Activated CD8-positive, alpha-beta T cell treated with anti-CD3 and anti-CD28 coated beads, Interleukin-2, amount 10 ng/mL, durations not matched to agents 7 days and 5 days (primary cell): ENCODE measurements around the gene USP6. TPM values are rescaled to one million over a fixed set of nuclear protein-coding genes. Genes with fewer than 3 reads are reported as not detected.
"Not testable (repeated sequence)": the region's sequence is repeated elsewhere in the genome, so short reads cannot be mapped to it uniquely, and the experiment has no call there.

Experiments
- ATAC-seq: fragments of 150-1000 bp; cut with Tn5 transposase; one replicate; pipeline ENCODE4 v1.10.0; 2021; ENCODE audit warnings: moderate library complexity
- CTCF ChIA-PET: fragments of 350-600 bp; sonication (Branson Sonifier 250); formaldehyde crosslinking; loops from one replicate; lab custom pipeline; 2021; ENCODE audit warnings: antibody characterized with exemption; lab: Charles Lee
- POLR2A ChIA-PET: fragments of 350-600 bp; sonication (Branson Sonifier 250); formaldehyde crosslinking; loops from one replicate; lab custom pipeline; 2021; ENCODE audit warnings: antibody characterized with exemption; lab: Charles Lee
- DNase-seq: peaks from one replicate; pipeline ENCODE4 v3.0.0-alpha.2; 2020
- H3K27ac Mint-ChIP-seq: one replicate; pipeline ENCODE4 v1.8.0; 2021; ENCODE audit warnings: mild to moderate bottlenecking, mixed read lengths
- H3K27me3 Mint-ChIP-seq: one replicate; pipeline ENCODE4 v1.8.0; 2021; ENCODE audit warnings: low read depth, mixed read lengths
- H3K36me3 Mint-ChIP-seq: one replicate; pipeline ENCODE4 v1.8.0; 2021; ENCODE audit warnings: low read depth, mixed read lengths
- H3K4me1 Mint-ChIP-seq: one replicate; pipeline ENCODE4 v1.8.0; 2021; ENCODE audit warnings: low read depth, mixed read lengths
- H3K4me3 Mint-ChIP-seq: one replicate; pipeline ENCODE4 v1.8.0; 2021; ENCODE audit warnings: mild to moderate bottlenecking, mixed read lengths
- H3K9me3 Mint-ChIP-seq: one replicate; pipeline ENCODE4 v1.8.0; 2022; ENCODE audit warnings: mixed read lengths; ENCODE audit not compliant: insufficient read depth
- total RNA-seq, 2 experiments: library from RNA; stranded (reverse); gene quantifications; one replicate each; pipeline ENCODE4 v1.2.3, GENCODE V29; 2021

Gene USP6
- total RNA-seq, 2 experiments from 2014 or later, result 0.08 to 0.10 TPM

DNA sequence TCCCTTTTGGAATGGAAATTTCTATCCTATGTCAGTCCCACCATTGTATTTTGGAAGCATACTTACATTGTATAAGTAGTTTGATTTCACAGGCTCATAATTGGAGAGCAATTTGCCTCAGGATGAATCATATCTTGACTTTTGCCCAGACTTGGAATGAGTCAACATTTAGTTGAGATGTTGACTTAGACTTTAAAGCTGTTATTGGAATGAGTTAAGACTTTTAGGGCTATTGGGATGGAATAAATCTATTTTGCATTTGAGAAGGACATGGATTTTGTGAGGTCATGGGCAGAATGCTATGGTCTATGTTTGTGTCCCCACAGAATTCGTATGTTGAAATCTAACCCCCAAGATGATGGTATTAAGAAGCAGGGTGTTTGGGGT is 88.1 kb downstream of the USP6 start:
- Mint-ChIP-seq H3K4me3 (no peak overlapping the region), H3K27ac (no peak overlapping the region), H3K27me3 (no peaks in the 10 kb centered on the region), H3K36me3 (no peaks in the 10 kb centered on the region), H3K9me3 (no peaks in the 10 kb centered on the region), H3K4me1 (no peaks in the 10 kb centered on the region)
- no peak for ATAC-seq
- POLR2A ChIA-PET, result no interaction called here
- CTCF ChIA-PET, result no interaction called here
- no peak for DNase-seq

DNA sequence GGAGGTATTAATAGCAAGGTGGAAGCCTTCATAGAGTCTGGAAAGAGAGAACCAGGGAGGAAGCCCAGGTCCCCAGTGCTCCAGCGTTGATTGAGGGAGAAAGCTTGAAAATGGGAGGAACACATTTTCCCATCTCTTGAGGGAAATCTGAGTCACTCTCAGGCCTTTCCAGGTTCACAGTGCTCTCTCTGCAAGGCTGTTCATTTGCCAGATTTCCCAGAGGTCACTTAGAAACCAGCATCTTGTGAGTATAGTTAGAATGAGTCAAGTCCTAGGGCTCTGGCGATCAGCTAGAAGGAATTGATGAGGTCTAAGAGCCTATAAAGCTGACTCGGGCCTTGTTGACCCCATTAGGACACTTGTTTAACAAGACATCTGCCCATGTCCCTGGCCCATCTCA is 93.6 kb downstream of the USP6 start:
- Mint-ChIP-seq H3K4me1 (no peaks in the 10 kb centered on the region), H3K36me3 (no peaks in the 10 kb centered on the region), H3K4me3 (no peak overlapping the region), H3K27me3 (no peaks in the 10 kb centered on the region), H3K9me3 (no peaks in the 10 kb centered on the region), H3K27ac (no peak overlapping the region)
- no peak for DNase-seq
- ChIA-PET CTCF (no interaction called here), POLR2A (no interaction called here)
- ATAC-seq, result no peak

DNA sequence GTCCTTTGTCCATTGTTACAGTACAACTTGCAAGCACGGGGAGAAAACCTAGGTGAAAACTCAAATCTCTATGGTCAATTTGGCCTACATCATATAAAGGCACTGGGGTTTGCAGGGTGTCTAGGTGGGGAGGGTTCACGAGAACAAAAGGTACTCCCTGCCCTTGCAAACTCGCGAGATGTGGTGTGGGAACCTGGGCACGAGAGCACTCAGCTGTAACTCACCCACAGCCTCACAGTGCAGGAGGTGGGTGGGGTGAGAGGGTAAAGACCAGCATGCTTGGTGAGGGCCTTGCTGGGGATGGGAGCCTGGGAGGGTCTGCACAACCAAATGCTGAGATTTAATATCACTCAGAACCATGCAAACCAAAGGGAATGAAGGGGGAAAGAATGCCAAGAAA is 94.3 kb downstream of the USP6 start:
- Mint-ChIP-seq H3K4me3 (no peak overlapping the region), H3K36me3 (no peaks in the 10 kb centered on the region), H3K4me1 (no peaks in the 10 kb centered on the region), H3K27ac (no peak overlapping the region), H3K9me3 (no peaks in the 10 kb centered on the region), H3K27me3 (no peaks in the 10 kb centered on the region)
- ATAC-seq (no peak), DNase-seq (no peak)
- ChIA-PET POLR2A (no interaction called here), CTCF (no interaction called here)

DNA sequence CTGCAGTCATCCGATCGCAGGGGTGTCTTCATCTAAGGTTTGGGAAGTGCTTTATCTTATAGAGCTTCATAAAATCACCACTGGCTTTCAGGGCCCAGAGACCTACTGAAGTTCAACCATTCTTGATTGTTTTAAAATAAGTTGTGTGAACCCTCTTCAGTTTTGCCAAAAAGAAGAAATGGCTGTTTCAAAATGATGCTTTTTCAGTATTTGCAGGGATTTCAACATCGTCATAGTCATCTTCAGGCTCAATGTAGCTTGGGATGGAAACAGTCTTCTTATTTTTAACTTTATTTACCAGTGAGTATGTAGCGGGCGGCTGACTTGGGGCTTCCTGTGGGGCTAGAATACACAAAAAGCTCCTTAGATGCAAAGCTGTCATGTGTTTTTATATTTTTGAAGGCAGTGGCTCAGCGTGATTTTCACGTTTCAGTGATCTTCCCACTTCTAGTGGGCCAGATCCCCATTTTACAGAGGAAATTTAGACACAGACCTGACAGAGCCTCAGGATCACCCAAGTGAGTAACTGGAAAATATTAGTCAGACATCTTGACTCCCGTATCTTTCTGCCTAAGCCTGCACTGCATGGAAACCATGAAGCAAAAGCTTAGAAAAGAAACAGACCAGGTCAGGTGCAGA is 94.9 kb downstream of the USP6 start:
- Mint-ChIP-seq H3K9me3 (no peaks in the 10 kb centered on the region), H3K4me3 (no peak overlapping the region), H3K27me3 (no peaks in the 10 kb centered on the region), H3K36me3 (no peaks in the 10 kb centered on the region), H3K27ac (no peak overlapping the region), H3K4me1 (no peaks in the 10 kb centered on the region)
- no peak for ATAC-seq
- POLR2A ChIA-PET, result no interaction called here
- CTCF ChIA-PET, result no interaction called here
- no peak for DNase-seq

DNA sequence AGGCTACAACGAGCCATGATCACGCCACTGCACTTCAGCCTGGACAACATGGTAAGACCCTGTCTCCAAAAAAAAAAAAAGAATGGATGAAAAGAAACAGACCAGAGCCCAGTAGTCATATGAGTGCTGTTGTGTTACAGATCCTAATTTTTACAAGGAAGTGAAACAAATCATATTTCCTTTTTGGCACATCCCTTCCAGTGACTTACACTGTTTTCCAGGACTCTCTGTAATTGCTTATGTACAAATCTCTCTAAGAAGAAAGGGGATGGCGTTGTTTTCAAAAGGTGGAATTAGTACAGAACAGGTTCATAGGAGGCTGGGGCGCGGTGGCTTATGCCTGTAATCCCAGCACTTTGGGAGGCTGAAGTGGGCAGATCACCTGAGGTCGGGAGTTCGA is 95.6 kb downstream of the USP6 start:
- Mint-ChIP-seq H3K4me1 (no peaks in the 10 kb centered on the region), H3K27me3 (no peaks in the 10 kb centered on the region), H3K27ac (no peak overlapping the region), H3K36me3 (no peaks in the 10 kb centered on the region), H3K4me3 (no peak overlapping the region), H3K9me3 (no peaks in the 10 kb centered on the region)
- ATAC-seq (no peak), DNase-seq (no peak)
- CTCF ChIA-PET, result interaction anchor here (0.9 to 1.4 kb wide), 2 partner anchors 10 to 17 kb away, joined by 3 read pairs; no protein-coding TSS in a partner anchor
- POLR2A ChIA-PET, result no interaction called here

DNA sequence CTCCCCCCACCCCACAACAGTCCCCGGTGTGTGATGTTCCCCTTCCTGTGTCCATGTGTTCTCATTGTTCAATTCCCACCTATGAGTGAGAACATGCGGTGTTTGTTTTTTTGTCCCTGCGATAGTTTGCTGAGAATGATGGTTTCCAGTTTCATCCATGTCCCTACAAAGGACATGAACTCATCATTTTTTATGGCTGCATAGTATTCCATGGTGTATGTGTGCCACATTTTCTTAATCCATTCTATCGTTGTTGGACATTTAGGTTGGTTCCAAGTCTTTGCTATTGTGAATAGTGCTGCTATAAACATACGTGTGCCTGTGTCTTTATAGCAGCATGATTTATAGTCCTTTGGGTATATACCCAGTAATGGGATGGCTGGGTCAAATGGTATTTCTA is 101.7 kb downstream of the USP6 start:
- H3K27ac Mint-ChIP-seq, CTCF ChIA-PET, H3K36me3 Mint-ChIP-seq, H3K9me3 Mint-ChIP-seq, ATAC-seq, H3K4me3 Mint-ChIP-seq, H3K4me1 Mint-ChIP-seq, H3K27me3 Mint-ChIP-seq, DNase-seq, POLR2A ChIA-PET: not testable (repeated sequence)

DNA sequence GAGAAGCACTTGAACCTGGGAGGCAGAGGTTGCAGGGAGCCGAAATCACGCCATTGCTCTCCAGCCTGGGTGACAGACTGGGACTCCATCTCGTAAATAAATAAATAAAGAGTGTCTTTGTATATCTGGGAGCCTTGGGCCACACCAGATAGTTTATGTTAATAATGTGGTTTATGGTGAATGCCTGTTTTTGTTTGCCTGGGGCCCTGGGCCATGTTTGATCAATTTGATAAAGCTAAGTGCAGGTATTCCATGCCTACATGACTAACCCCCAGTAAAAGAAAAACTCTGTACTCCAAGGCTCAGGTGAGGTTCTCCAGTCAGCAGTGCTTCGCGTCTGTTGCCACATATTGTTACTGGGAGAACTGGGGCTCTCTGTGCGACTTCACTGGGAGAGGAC is 103.7 kb downstream of the USP6 start:
- Mint-ChIP-seq H3K4me3 (no peak overlapping the region), H3K36me3 (no peaks in the 10 kb centered on the region), H3K9me3 (no peaks in the 10 kb centered on the region), H3K27ac (no peak overlapping the region), H3K4me1 (peaks cover 9% of the 10 kb centered on the region), H3K27me3 (no peaks in the 10 kb centered on the region)
- ATAC-seq (no peak), DNase-seq (no peak)
- ChIA-PET POLR2A (no interaction called here), CTCF (no interaction called here)

DNA sequence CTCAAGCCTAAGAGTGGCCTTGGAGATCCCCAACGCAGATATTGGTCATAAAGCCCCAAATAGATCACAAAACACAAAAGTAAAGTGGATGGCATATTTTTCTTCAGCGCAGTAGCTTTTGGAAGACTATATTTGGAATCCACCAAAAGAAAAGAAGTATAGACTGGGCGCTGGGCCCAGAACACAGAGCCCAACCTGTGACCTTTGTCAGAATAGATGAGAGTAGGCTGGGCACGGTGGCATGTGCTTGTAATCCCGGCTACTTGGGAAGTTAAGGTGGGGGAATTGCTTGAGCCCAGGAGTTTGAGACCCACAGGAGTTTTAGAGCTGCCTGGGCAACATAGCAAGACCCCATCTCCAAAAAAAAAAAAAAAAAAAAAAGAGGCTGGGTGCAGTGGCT is 104.2 kb downstream of the USP6 start:
- H3K36me3 Mint-ChIP-seq, result no peaks in the 10 kb centered on the region
- no peak overlapping the region for H3K27ac Mint-ChIP-seq
- H3K27me3 Mint-ChIP-seq, result no peaks in the 10 kb centered on the region
- no peak for DNase-seq
- CTCF ChIA-PET, result interaction anchor here (1.2 kb wide), 1 partner anchor 18 kb away, joined by 3 read pairs; no protein-coding TSS in a partner anchor
- no peaks in the 10 kb centered on the region for H3K9me3 Mint-ChIP-seq
- peaks cover 9% of the 10 kb centered on the region for H3K4me1 Mint-ChIP-seq
- ATAC-seq, result no peak
- no peak overlapping the region for H3K4me3 Mint-ChIP-seq
- POLR2A ChIA-PET, result no interaction called here

DNA sequence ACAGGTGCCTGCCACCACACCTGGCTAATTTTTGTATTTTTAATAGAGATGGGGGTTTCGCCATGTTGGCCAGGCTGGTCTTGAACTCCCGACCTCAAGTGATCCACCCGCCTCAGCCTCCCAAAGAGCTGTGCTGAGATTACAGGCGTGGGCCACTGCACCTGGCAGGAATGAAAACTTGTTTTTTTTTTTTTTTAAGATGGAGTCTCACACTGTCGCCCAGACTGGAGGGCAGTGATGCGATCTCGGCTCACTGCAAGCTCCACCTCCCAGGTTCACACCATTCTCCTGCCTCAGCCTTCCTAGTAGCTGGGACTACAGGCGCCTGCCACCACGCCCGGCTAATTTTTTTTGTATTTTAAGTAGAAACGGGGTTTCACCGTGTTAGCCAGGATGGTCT is 106.1 kb downstream of the USP6 start:
- H3K9me3 Mint-ChIP-seq, H3K27me3 Mint-ChIP-seq, CTCF ChIA-PET, DNase-seq, H3K27ac Mint-ChIP-seq, ATAC-seq, POLR2A ChIA-PET, H3K36me3 Mint-ChIP-seq, H3K4me3 Mint-ChIP-seq: not testable (repeated sequence)
- peaks cover 24% of the 10 kb centered on the region for H3K4me1 Mint-ChIP-seq

Other genes with a start within 250 kb of the USP6 start
- 1 to 10 TPM in 1 of 2 experiments, under 1 TPM in 1; 0.97 to 1.1 TPM for gene C17orf107, start 216.5 kb upstream of the USP6 start, total RNA-seq
- under 1 TPM; 0.26 to 0.45 TPM for gene CHRNE, start 212.9 kb upstream of the USP6 start, total RNA-seq
- gene GP1BA, start 183.8 kb upstream of the USP6 start, total RNA-seq, result not detected
- gene SLC25A11, start 176.0 kb upstream of the USP6 start, total RNA-seq, result 10 to 100 TPM; 78.5 to 86.4 TPM
- gene RNF167, start 175.8 kb upstream of the USP6 start, total RNA-seq, result 100 to 1,000 TPM; 239 to 245 TPM
- 1,000 to 10,000 TPM; 2,493 to 2,581 TPM for gene PFN1, start 167.5 kb upstream of the USP6 start, total RNA-seq
- gene ENO3, start 164.9 kb upstream of the USP6 start, total RNA-seq, result 10 to 100 TPM; 26.6 to 34.3 TPM
- gene SPAG7, start 148.2 kb upstream of the USP6 start, total RNA-seq, result 10 to 100 TPM; 52.3 to 53.6 TPM
- 10 to 100 TPM; 51.3 to 55.5 TPM for gene CAMTA2, start 128.4 kb upstream of the USP6 start, total RNA-seq
- gene INCA1, start 118.5 kb upstream of the USP6 start, total RNA-seq, result under 1 TPM; 0.26 to 0.29 TPM
- gene KIF1C, start 118.1 kb upstream of the USP6 start, total RNA-seq, result 10 to 100 TPM; 43.6 to 45.3 TPM
- under 1 TPM; 0.40 to 0.94 TPM for gene SLC52A1, start 80.6 kb upstream of the USP6 start, total RNA-seq
- gene ZFP3, start 37.6 kb upstream of the USP6 start, total RNA-seq, result 1 to 10 TPM; 3.3 to 3.5 TPM
- gene ZNF232, start 4.2 kb upstream of the USP6 start, total RNA-seq, result 10 to 100 TPM in 1 of 2 experiments, 1 to 10 TPM in 1; 9.8 to 10.2 TPM
- gene ZNF594, start 75.8 kb downstream of the USP6 start, total RNA-seq, result 10 to 100 TPM; 11.8 to 12.7 TPM
- not detected for gene SCIMP, start 118.8 kb downstream of the USP6 start, total RNA-seq
- gene RABEP1, start 166.3 kb downstream of the USP6 start, total RNA-seq, result 10 to 100 TPM; 37.5 to 37.8 TPM